ENCODE results near the gene GLDN.

DNA sequence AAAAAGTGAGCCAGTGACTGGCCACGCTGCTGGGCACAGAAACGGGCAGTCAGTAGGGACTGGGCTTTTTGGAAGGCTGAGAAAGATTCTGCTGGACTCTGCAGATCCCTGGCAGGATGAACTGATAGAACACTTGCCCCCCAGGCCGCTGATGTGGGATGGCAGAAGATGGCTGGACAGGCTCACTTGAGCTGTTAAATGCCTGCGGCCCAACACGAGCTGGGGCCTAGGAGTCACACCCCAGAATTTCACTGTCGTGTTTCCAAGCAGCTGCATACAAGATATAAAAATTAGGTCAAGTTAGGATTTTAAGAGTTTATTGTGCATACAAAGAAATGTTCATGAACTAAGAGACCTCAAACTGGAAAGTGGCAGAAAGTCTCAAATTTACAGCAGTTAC lies 26.9 kb downstream of the GLDN start:
- TF ChIP-seq, protein P1, sequence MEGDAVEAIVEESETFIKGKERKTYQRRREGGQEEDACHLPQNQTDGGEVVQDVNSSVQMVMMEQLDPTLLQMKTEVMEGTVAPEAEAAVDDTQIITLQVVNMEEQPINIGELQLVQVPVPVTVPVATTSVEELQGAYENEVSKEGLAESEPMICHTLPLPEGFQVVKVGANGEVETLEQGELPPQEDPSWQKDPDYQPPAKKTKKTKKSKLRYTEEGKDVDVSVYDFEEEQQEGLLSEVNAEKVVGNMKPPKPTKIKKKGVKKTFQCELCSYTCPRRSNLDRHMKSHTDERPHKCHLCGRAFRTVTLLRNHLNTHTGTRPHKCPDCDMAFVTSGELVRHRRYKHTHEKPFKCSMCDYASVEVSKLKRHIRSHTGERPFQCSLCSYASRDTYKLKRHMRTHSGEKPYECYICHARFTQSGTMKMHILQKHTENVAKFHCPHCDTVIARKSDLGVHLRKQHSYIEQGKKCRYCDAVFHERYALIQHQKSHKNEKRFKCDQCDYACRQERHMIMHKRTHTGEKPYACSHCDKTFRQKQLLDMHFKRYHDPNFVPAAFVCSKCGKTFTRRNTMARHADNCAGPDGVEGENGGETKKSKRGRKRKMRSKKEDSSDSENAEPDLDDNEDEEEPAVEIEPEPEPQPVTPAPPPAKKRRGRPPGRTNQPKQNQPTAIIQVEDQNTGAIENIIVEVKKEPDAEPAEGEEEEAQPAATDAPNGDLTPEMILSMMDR (IDR thresholded peaks at IDR 0.05; ENCODE audit: control extremely low read depth in 1 of 3, insufficient read depth in 1 of 3, low read depth in 1 of 3, low read length in 3 of 3): no peak
- no peak for TF ChIP-seq TAF1 (IDR thresholded peaks at IDR 0.05; ENCODE audit: low read depth, low read length)
- TF ChIP-seq BRCA1 (IDR thresholded peaks at IDR 0.05; ENCODE audit: low read depth, low read length): no peak
- no peak for TF ChIP-seq EP300 (IDR thresholded peaks at IDR 0.05; ENCODE audit: borderline replicate concordance in 1 of 2, low read depth in 2 of 2, low read length in 2 of 2)
- no peak for TF ChIP-seq HDAC2 (IDR thresholded peaks at IDR 0.05; ENCODE audit: borderline replicate concordance in 1 of 2, low read depth in 2 of 2, low read length in 2 of 2)
- no peak for TF ChIP-seq JUND (IDR thresholded peaks at IDR 0.05; ENCODE audit: low read length)
